GM06990 (cell line): Measurements from ENCODE around the gene ONECUT1.

ENCODE experiments used
- DNase-seq: peaks from one replicate; pipeline ENCODE4 v3.0.0-alpha.2; 2011; ENCODE audit not compliant: insufficient read length; ENCODE audit errors: extremely low read depth
- H3K27me3 ChIP-seq: replicated peaks from 2 replicates; pipeline ENCODE4 v1.6.0; 2011; ENCODE audit warnings: low read length; ENCODE audit not compliant: control insufficient read depth, insufficient read depth
- H3K36me3 ChIP-seq: 2 replicates; pipeline ENCODE4 v1.5.1; 2011; ENCODE audit warnings: low read length; ENCODE audit not compliant: control insufficient read depth, insufficient read depth
- H3K4me3 ChIP-seq: replicated peaks from 2 replicates; pipeline ENCODE4 v1.5.1; 2011; ENCODE audit warnings: low read depth, mild to moderate bottlenecking, control low read depth, low read length
- CTCF ChIP-seq: IDR thresholded peaks from 2 replicates; pipeline ENCODE4 v1.5.1; 2011; ENCODE audit warnings: low read length, control low read depth, mild to moderate bottlenecking, inconsistent platforms; ENCODE audit not compliant: insufficient read depth, poor library complexity, severe bottlenecking

Gene ONECUT1

DNA sequence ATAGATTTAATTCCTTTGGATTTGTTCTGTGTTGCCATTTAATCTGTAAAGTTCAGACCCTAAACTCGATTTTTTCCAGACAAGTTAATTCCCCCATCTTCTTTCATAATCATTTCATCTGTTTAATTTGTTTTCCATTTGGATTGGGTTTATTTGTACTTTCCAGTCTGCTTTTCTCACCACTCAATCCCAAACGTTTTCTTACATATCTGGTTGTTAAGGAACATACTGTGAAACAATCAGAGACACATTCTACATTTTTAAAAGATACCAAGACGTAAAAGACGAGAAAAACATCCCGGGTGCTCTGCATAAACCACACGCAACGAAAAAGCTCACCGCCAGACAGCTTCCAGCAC is 13.0 kb upstream of the ONECUT1 start:
- no peak for TF ChIP-seq CTCF
- Histone ChIP-seq H3K36me3 (no peaks in the 10 kb centered on the region), H3K27me3 (peaks cover 8% of the 10 kb centered on the region), H3K4me3 (no peak overlapping the region)
- DNase-seq, result no peak

- H3K27me3 ChIP-seq, result peaks cover 8% of the 10 kb centered on the region
Observed at GRCh38 chr15:52802110-52802509, 12.0 kb upstream of the ONECUT1 start.

DNA sequence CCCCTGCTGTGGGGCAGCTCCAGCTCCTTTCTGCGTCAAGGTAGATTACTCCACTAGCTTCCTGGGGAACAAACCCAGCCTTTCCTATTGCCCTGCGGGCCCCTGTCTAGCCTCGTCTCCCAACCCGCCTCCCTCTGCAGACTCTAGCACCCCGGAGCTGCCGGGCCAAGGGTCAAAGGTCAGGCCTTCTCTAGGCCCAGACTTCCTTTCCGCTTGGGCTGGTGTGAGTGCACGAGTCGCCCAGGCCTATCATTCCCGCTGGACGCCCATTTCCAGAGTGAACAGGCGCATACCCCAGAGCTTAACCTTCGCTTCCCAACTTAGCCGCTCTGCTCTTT is 11.6 kb upstream of the ONECUT1 start:
- Histone ChIP-seq H3K4me3 (no peak overlapping the region), H3K27me3 (peaks cover 8% of the 10 kb centered on the region), H3K36me3 (no peaks in the 10 kb centered on the region)
- no peak for DNase-seq
- TF ChIP-seq CTCF, result no peak

More at GRCh38 chr15:52802110-52802509, 12.0 kb upstream of the ONECUT1 start:
- H3K4me3 ChIP-seq, result no peak overlapping the region
- no peak for DNase-seq
- no peak for TF ChIP-seq CTCF
- H3K36me3 ChIP-seq, result no peaks in the 10 kb centered on the region

DNA sequence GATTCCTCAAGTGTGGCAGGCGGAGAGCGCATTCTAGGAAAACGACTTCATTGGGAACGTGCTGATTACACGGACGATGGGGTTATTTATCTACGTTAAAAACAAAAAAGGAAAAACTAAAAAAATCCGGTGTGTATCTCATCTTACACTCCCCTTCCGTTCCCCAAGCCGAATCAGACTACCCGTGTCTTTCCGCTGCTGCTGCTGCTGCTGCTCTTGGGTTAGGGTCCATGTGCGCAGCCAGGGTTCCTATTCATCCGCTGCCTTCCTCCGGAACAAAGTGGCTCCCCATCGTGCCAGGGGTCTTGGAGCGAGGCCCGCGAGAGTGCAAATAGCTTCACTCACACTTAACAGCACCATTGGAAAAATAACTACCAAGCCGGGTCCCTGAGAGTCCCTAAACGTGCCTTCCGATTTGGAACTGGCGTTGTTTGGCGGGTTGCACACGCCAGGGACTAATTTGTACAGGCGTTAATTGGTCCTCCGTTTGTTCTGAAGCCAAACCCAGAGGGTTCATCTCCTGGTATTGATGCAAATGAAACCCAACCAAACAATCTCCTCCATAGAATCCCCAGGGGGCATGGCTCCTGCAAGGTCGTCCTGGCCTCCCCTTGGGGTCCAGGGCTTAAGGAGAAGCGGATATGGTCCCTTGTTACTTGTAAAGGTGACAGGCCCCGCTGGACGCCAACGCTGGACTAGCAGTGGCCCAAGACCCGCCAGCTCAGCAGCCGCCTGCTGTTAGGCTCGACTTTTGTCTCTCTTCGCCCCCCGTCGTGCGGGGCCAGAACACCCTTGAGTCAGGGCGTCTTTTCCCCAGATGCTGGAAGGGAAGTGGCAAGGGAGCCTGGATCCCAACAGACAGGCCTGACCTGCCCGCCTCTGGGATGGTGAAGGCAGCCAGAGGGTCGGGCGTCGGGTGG is 11.0 kb upstream of the ONECUT1 start:
- Histone ChIP-seq H3K4me3 (no peak overlapping the region), H3K27me3 (peaks cover 8% of the 10 kb centered on the region), H3K36me3 (no peaks in the 10 kb centered on the region)
- no peak for DNase-seq
- no peak for TF ChIP-seq CTCF

DNA sequence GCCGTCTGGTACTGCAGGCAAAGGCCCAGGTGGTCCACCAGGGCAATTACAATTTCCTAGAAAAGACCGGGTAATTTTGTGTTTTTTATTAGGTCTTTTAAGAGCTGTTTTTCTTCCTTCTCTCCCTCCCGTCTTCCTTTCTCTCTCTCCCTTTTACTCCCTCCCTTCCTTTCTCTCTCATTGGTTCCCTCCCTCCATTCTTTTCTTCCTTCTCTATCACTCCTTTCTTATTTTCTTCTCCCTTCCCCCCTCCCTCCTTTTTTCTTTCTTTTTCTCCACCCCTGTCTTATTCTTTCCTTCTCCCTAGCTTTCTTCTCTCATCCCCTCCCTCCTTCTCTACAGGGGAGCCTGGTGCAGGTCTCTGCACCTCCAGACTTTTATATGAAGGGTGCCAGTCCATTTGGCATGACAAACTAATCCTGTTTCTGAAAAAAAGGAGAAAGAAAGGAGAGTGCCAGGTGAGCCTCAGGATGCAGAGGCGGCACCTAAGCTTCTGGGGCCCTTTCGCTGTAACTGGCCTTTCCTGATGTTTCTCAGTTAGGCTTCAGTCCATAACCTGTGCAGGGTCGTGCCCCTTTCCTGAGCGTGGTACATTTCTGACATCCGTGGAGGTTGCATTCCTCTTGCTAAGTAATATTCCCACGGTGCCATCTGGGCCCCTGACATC is 9.1 kb upstream of the ONECUT1 start:
- TF ChIP-seq CTCF, result no peak
- Histone ChIP-seq H3K4me3 (no peak overlapping the region), H3K36me3 (no peaks in the 10 kb centered on the region), H3K27me3 (peaks cover 13% of the 10 kb centered on the region)
- no peak for DNase-seq
